Transverse colon (tissue), 4 donors: Measurements from ENCODE around the gene CD2BP2. TPM values are rescaled to one million over a fixed set of nuclear protein-coding genes. Genes with fewer than 3 reads are reported as not detected.

Experiments used
- DNase-seq: peaks from one replicate; pipeline ENCODE4 v3.0.0-alpha.2; 2019
- H3K27ac ChIP-seq, 4 donors: fragments of 200-600 bp; sonication (generic); 2 replicates each; pipeline ENCODE4 v1.5.1; 2016 to 2018; ENCODE audit warnings: inconsistent platforms in 4 of 4
- H3K27me3 ChIP-seq: fragments of 200-600 bp; sonication (generic); 2 replicates; pipeline ENCODE4 v1.5.1; 2017; ENCODE audit warnings: inconsistent platforms
- H3K36me3 ChIP-seq, 4 donors: fragments of 200-600 bp; sonication (generic); 2 replicates each; pipeline ENCODE4 v1.5.1; 2017 to 2019; ENCODE audit warnings: inconsistent platforms in 4 of 4
- H3K4me1 ChIP-seq, 4 donors: fragments of 200-600 bp; sonication (generic); 2 replicates each; pipeline ENCODE4 v1.5.1; 2017 to 2020; ENCODE audit warnings: inconsistent platforms in 4 of 4
- H3K4me3 ChIP-seq, 4 donors: fragments of 200-600 bp; sonication (generic); 1 replicate in 1 of 4; 2 replicates in 3 of 4; pipeline versions ENCODE4 v1.5.1 to v1.6.1; 2017 to 2019; ENCODE audit warnings: inconsistent platforms in 4 of 4
- H3K9me3 ChIP-seq, 2 donors: fragments of 200-600 bp; sonication (generic); 2 replicates each; pipeline ENCODE4 v1.5.1; 2017 to 2019; ENCODE audit warnings: inconsistent platforms in 2 of 2
- EP300 ChIP-seq: sonication (generic); formaldehyde crosslinking; IDR thresholded peaks from one replicate; pipeline ENCODE4 v1.6.1; 2017; ENCODE audit warnings: antibody characterized with exemption, low read depth
- POLR2A ChIP-seq: fragments of 450-650 bp; IDR thresholded peaks from one replicate; pipeline ENCODE4 v1.6.1; 2016; ENCODE audit warnings: antibody characterized with exemption, mild to moderate bottlenecking, moderate library complexity
- POLR2AphosphoS5 ChIP-seq, 3 donors: sonication (generic); formaldehyde crosslinking; IDR thresholded peaks; one replicate each; pipeline ENCODE4 v1.6.1; 2016; ENCODE audit warnings: antibody characterized with exemption in 3 of 3
- WGBS, 2 donors: methylation state at CpG; one replicate each; pipeline ENCODE4 v1.1.5; 2018; ENCODE audit warnings: low coverage in 1 of 2; 5-methylcytosine and 5-hydroxymethylcytosine counted together
- in situ Hi-C, 4 donors: fragments of 200-750 bp; cut with MboI; loops; one replicate each; pipeline versions ENCODE4 v1.15.0 to v1.15.1; 2017; ENCODE audit warnings: low sequenced_read_pairs in 3 of 4, low pct_ligation_motif_present in 1 of 4, low pct_unique_long_range_greater_than_20kb in 1 of 4
- intact Hi-C: fragments of 100-400 bp; cut with DNase I; formaldehyde crosslinking; loops from one replicate; pipeline ENCODE4 v1.15.1; 2023; ENCODE audit warnings: low total_unique reads
- total RNA-seq, 4 donors: library from RNA; depleted of rRNA; stranded (reverse); fragments of >200 nt; gene quantifications; one replicate each; pipeline ENCODE4 v1.1.0, GENCODE V29; 2016
- TF ChIP-seq, protein P1 (sequence below), 5 experiments: fragments of 200-600 bp in 3 of 5; fragments of 450-650 bp in 2 of 5; sonication (generic) in 3 of 5; IDR thresholded peaks; 1 replicate in 2 of 5; 2 replicates in 3 of 5; pipeline ENCODE4 v1.5.1; 2016 to 2017; ENCODE audit warnings: antibody characterized with exemption in 5 of 5, inconsistent platforms in 3 of 5, mild to moderate bottlenecking in 2 of 5, moderate library complexity in 1 of 5

The CD2BP2 gene
- total RNA-seq, 4 donors from 2014 or later = 25.8 to 41.1 (median 33.0) TPM

- Histone ChIP-seq H3K4me1 (peaks cover 10 to 25% (median 21%) of the 10 kb centered on the region in 4 donors), H3K4me3 (no peak overlapping the region), H3K9me3 (no peaks in the 10 kb centered on the region), H3K27ac (peak overlapping the region in 3 of 4 donors; percentile 96 to 100 (median 99)), H3K27me3 (no peaks in the 10 kb centered on the region), H3K36me3 (no peaks in the 10 kb centered on the region)
- no peak for DNase-seq
- in situ Hi-C loops (no loop called here), intact Hi-C loops (no loop called here)
- TF ChIP-seq POLR2A (no peak), POLR2AphosphoS5 (IDR thresholded peaks at IDR 0.05) (no peak), EP300 (no peak)
- TF ChIP-seq, protein P1, sequence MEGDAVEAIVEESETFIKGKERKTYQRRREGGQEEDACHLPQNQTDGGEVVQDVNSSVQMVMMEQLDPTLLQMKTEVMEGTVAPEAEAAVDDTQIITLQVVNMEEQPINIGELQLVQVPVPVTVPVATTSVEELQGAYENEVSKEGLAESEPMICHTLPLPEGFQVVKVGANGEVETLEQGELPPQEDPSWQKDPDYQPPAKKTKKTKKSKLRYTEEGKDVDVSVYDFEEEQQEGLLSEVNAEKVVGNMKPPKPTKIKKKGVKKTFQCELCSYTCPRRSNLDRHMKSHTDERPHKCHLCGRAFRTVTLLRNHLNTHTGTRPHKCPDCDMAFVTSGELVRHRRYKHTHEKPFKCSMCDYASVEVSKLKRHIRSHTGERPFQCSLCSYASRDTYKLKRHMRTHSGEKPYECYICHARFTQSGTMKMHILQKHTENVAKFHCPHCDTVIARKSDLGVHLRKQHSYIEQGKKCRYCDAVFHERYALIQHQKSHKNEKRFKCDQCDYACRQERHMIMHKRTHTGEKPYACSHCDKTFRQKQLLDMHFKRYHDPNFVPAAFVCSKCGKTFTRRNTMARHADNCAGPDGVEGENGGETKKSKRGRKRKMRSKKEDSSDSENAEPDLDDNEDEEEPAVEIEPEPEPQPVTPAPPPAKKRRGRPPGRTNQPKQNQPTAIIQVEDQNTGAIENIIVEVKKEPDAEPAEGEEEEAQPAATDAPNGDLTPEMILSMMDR (IDR thresholded peaks at IDR 0.05) = no peak
- WGBS, 2 donors = 95 to 100% methylated on average over 1 to 8 of the region's 8 CpGs
Measured at GRCh38 chr16:30375864-30376263, 20.8 kb upstream of the CD2BP2 start.

- intact Hi-C loops = no loop called here
- WGBS, 2 donors = 94% methylated on average over 6 of the region's 6 CpGs; no CpG with 5 or more reads in 1 of the 2 donors
- H3K27ac ChIP-seq = no peak within 1 kb of the TSS
- no peaks in the 10 kb centered on the region for H3K9me3 ChIP-seq
- no peak for DNase-seq
- peaks cover 10 to 26% (median 21%) of the 10 kb centered on the region in 4 donors for H3K4me1 ChIP-seq
- no peaks in the 10 kb centered on the region for H3K27me3 ChIP-seq
- in situ Hi-C loops = no loop called here
- TF ChIP-seq POLR2AphosphoS5 (IDR thresholded peaks at IDR 0.05) = no peak
- no peak for TF ChIP-seq POLR2A
- TF ChIP-seq EP300 = no peak
- TF ChIP-seq, protein P1 (IDR thresholded peaks at IDR 0.05) = no peak
- no peak within 1 kb of the TSS for H3K4me3 ChIP-seq
- no peaks in the 10 kb centered on the region for H3K36me3 ChIP-seq
Measured at GRCh38 chr16:30374538-30374937, 19.4 kb upstream of the CD2BP2 start, which contains the start of gene MYL11. Gene MYL11 (plus strand): TSS chr16:30374802. CDS start chr16:30374858, 56 bp downstream.

- DNase-seq = no peak
- Histone ChIP-seq H3K9me3 (no peaks in the 10 kb centered on the region), H3K36me3 (no peaks in the 10 kb centered on the region), H3K27me3 (no peaks in the 10 kb centered on the region), H3K27ac (no peak overlapping the region), H3K4me1 (peaks cover 10 to 33% (median 29%) of the 10 kb centered on the region in 4 donors), H3K4me3 (no peak overlapping the region)
- intact Hi-C loops (no loop called here), in situ Hi-C loops (no loop called here)
- 91% methylated on average over 5 of the region's 5 CpGs; no CpG with 5 or more reads in 1 of the 2 donors for WGBS, 2 donors
- TF ChIP-seq EP300 (no peak), POLR2A (no peak), POLR2AphosphoS5 (IDR thresholded peaks at IDR 0.05) (no peak)
- TF ChIP-seq, protein P1 (IDR thresholded peaks at IDR 0.05) = no peak
Measured at GRCh38 chr16:30372725-30373124, 17.6 kb upstream of the CD2BP2 start.

- no peak for DNase-seq
- intact Hi-C loops = no loop called here
- Histone ChIP-seq H3K36me3 (no peaks in the 10 kb centered on the region), H3K9me3 (no peaks in the 10 kb centered on the region), H3K27me3 (no peaks in the 10 kb centered on the region), H3K4me3 (no peak overlapping the region), H3K4me1 (peaks cover 14 to 36% (median 30%) of the 10 kb centered on the region in 4 donors), H3K27ac (peak overlapping the region in 1 of 4 donors; percentile 92)
- 80% methylated on average over 4 to 6 of the region's 6 CpGs for WGBS, 2 donors
- in situ Hi-C loops = no loop called here
- no peak for TF ChIP-seq POLR2AphosphoS5 (IDR thresholded peaks at IDR 0.05)
- TF ChIP-seq EP300 = no peak
- TF ChIP-seq, protein P1 (IDR thresholded peaks at IDR 0.05) = no peak
- TF ChIP-seq POLR2A = no peak
Measured at GRCh38 chr16:30372038-30372712, 17.1 kb upstream of the CD2BP2 start.
